T-helper 2 cell treated with Interferon-gamma antibody and Interleukin-4, amounts not matched to agents 5 μg/mL and 100 μg/mL, for 36 hours (primary cell): ENCODE measurements around the gene TIGD6.
"Not testable (repeated sequence)": the region's sequence is repeated elsewhere in the genome, so short reads cannot be mapped to it uniquely, and the experiment has no call there.

Experiments used
- DNase-seq: peaks from one replicate; pipeline ENCODE4 v3.0.0; 2021; ENCODE audit warnings: low spot score
- H3K27ac Mint-ChIP-seq: one replicate; pipeline ENCODE4 v1.8.0; 2021; ENCODE audit warnings: mild to moderate bottlenecking, mixed read lengths
- H3K27me3 Mint-ChIP-seq: one replicate; pipeline ENCODE4 v1.8.0; 2021; ENCODE audit warnings: low read depth, mixed read lengths
- H3K36me3 Mint-ChIP-seq: one replicate; pipeline ENCODE4 v1.8.0; 2021; ENCODE audit warnings: low read depth, mixed read lengths
- H3K4me1 Mint-ChIP-seq: one replicate; pipeline ENCODE4 v1.8.0; 2021; ENCODE audit warnings: low read depth, mixed read lengths
- H3K4me3 Mint-ChIP-seq: one replicate; pipeline ENCODE4 v1.8.0; 2022; ENCODE audit warnings: mild to moderate bottlenecking, moderate library complexity, mixed read lengths
- H3K9me3 Mint-ChIP-seq: one replicate; pipeline ENCODE4 v1.8.0; 2021; ENCODE audit warnings: mixed read lengths

Gene TIGD6

DNA sequence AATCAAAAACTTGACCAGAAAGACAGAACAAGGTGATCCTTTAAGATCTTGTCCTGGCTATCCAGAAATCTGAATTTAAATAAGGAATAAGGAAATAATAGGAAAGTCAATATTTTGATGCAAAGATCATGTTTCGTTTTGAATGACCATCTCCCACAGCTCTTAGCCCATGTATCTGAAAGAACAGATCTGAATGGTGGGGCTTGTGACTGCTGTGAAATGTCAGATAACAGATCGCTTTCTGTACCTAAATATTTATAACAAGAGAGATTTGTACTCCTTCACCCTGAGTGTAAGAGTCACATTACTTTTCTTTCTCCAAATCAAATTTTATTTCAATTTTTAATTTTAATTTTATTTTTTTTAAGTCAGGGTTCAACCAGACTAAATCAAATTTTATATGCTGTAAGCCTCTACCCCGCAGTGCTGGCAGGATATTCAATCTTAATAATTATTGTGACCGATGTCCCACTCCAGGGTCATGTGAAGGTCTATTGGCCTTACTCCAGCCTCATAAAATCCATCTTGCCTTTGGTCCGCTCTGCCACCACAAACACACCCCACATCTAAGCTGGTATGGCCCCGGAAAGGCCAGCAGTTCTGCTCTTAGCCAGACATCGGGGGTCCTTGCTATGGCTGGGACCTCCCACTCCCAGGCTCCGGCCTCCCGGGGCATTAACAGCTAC, 46.9 kb downstream of the TIGD6 start:
- Mint-ChIP-seq H3K27ac (no peak overlapping the region), H3K4me1 (no peaks in the 10 kb centered on the region), H3K27me3 (peaks cover 14% of the 10 kb centered on the region), H3K9me3 (no peaks in the 10 kb centered on the region), H3K4me3 (no peak overlapping the region), H3K36me3 (no peaks in the 10 kb centered on the region)
- no peak for DNase-seq

DNA sequence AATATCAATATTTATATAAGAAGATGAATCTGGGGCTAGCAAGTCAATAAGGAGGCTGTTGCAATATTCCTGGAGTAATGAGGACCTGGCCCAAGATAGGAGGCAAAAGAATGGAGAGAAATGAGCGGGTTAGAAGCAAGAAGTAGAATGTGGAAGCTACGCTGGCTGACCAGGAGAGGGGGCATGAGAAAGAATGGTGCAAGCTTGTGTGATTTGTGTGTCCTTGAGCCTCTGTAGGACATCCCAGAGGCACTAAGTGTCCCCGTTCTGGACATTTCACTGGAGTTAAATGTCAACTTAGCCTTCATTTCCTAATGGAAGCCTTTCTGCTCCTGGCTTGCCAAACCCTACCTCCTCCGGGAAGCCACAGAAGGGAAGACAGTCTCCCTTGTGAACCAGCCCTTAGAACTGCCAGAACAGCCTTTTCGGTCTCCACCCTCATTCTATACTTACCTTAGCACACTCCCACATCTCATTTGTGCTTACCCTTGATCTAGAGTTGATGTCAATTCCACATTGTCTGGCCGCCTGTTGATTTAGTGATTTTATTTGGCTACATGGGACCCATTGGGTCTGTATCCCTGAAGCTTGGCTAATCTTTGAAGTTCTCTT, 49.2 kb downstream of the TIGD6 start:
- Mint-ChIP-seq H3K36me3 (no peaks in the 10 kb centered on the region), H3K9me3 (no peaks in the 10 kb centered on the region), H3K27ac (no peak overlapping the region), H3K4me1 (no peaks in the 10 kb centered on the region), H3K27me3 (peaks cover 15% of the 10 kb centered on the region), H3K4me3 (no peak overlapping the region)
- DNase-seq: no peak

DNA sequence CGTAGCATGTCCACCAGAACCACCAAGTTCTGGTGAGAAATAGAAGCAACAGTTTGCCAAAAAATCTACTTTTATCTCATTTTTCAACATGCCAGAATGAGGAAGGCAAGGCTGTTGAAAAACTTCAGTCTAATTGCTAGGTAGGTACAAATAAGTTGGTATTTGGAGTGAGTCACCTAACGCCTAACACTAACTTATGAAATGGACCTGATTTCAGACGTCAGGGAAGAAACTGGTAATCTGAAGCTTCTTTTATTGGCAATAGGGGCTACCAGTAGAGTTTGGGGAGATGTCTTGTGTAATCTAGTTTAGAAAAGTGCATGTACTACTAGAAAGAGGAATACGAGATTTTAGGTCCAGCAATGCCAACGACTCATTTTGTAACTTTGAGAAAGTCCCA, 51.5 kb downstream of the TIGD6 start:
- H3K27ac Mint-ChIP-seq: no peak overlapping the region
- H3K4me3 Mint-ChIP-seq: no peak overlapping the region
- H3K9me3 Mint-ChIP-seq: no peaks in the 10 kb centered on the region
- peaks cover 12% of the 10 kb centered on the region for H3K27me3 Mint-ChIP-seq
- no peaks in the 10 kb centered on the region for H3K4me1 Mint-ChIP-seq
- DNase-seq: no peak
- H3K36me3 Mint-ChIP-seq: no peaks in the 10 kb centered on the region

- no peaks in the 10 kb centered on the region for H3K4me1 Mint-ChIP-seq
- no peaks in the 10 kb centered on the region for H3K9me3 Mint-ChIP-seq
- peaks cover 4% of the 10 kb centered on the region for H3K27me3 Mint-ChIP-seq
- no peak for DNase-seq
- H3K36me3 Mint-ChIP-seq: no peaks in the 10 kb centered on the region
- no peak overlapping the region for H3K4me3 Mint-ChIP-seq
- no peak overlapping the region for H3K27ac Mint-ChIP-seq
These were observed 54.3 kb downstream of the TIGD6 start for GRCh38 chr5:149946118-149946517.

- peaks cover 6% of the 10 kb centered on the region for H3K4me1 Mint-ChIP-seq
- H3K27ac Mint-ChIP-seq: no peak within 1 kb of the TSS
- H3K9me3 Mint-ChIP-seq: no peaks in the 10 kb centered on the region
- H3K27me3 Mint-ChIP-seq: peaks cover 3% of the 10 kb centered on the region
- H3K4me3 Mint-ChIP-seq: no peak within 1 kb of the TSS
- no peak for DNase-seq
- H3K36me3 Mint-ChIP-seq: no peaks in the 10 kb centered on the region
These were observed 55.8 kb downstream of the TIGD6 start, which contains the start of gene PDE6A for GRCh38 chr5:149944666-149945065. Gene PDE6A (minus strand): TSS chr5:149944793. CDS start chr5:149944673, 120 bp downstream.

- H3K27ac Mint-ChIP-seq, H3K27me3 Mint-ChIP-seq, H3K36me3 Mint-ChIP-seq, H3K9me3 Mint-ChIP-seq, DNase-seq, H3K4me1 Mint-ChIP-seq, H3K4me3 Mint-ChIP-seq: not testable (repeated sequence)
These were observed 57.1 kb downstream of the TIGD6 start for GRCh38 chr5:149943177-149943949.
